Glutamatergic neuron (in vitro differentiated cells): ENCODE results near the gene TXNDC17. TPM values are rescaled to one million over a fixed set of nuclear protein-coding genes. Genes with fewer than 3 reads are reported as not detected.
A peak's percentile ranks its signal among the peaks of the same experiment; 100 is the strongest.
"Not testable (repeated sequence)": the region's sequence is repeated elsewhere in the genome, so short reads cannot be mapped to it uniquely, and the experiment has no call there.

Source experiments
- DNase-seq: peaks from one replicate; pipeline ENCODE4 v3.0.0; 2022
- H3K27ac Mint-ChIP-seq: one replicate; pipeline ENCODE4 v1.8.0; 2020; ENCODE audit warnings: mild to moderate bottlenecking, mixed read lengths, inconsistent platforms; ENCODE audit not compliant: unreplicated experiment
- H3K27me3 Mint-ChIP-seq: one replicate; pipeline ENCODE4 v1.8.0; 2020; ENCODE audit warnings: mild to moderate bottlenecking, moderate library complexity, mixed read lengths, inconsistent platforms; ENCODE audit not compliant: unreplicated experiment
- H3K36me3 Mint-ChIP-seq: one replicate; pipeline ENCODE4 v1.8.0; 2020; ENCODE audit warnings: mild to moderate bottlenecking, mixed read lengths, inconsistent platforms; ENCODE audit not compliant: unreplicated experiment
- H3K4me1 Mint-ChIP-seq: one replicate; pipeline ENCODE4 v1.8.0; 2020; ENCODE audit warnings: mild to moderate bottlenecking, low read depth, mixed read lengths, inconsistent platforms; ENCODE audit not compliant: unreplicated experiment
- H3K4me3 Mint-ChIP-seq: one replicate; pipeline ENCODE4 v1.8.0; 2020; ENCODE audit warnings: mild to moderate bottlenecking, mixed read lengths, inconsistent platforms; ENCODE audit not compliant: unreplicated experiment
- H3K9me3 Mint-ChIP-seq: one replicate; pipeline ENCODE4 v1.8.0; 2020; ENCODE audit warnings: mild to moderate bottlenecking, moderate library complexity, mixed read lengths, inconsistent platforms; ENCODE audit not compliant: unreplicated experiment
- long read RNA-seq: library from polyadenylated mRNA; unstranded; transcript quantifications from one replicate; pipeline ENCODE4 v2.0.0, GENCODE V29; 2020; ENCODE audit not compliant: unreplicated experiment
- total RNA-seq: library from RNA; stranded (reverse); fragmentation: NEBNext Ultra II Directional; extraction: Animal tissue kit (Norgen Biotek cat#: 25700); gene quantifications from one replicate; pipeline ENCODE4 v1.2.1, GENCODE V29; 2021; ENCODE audit not compliant: unreplicated experiment
- TF ChIP-seq, protein P1 (sequence below): fragments of 200-600 bp; sonication (generic); IDR thresholded peaks from one replicate; pipeline ENCODE4 v1.5.0; 2021; ENCODE audit not compliant: partially characterized antibody, unreplicated experiment

TXNDC17 gene
- 89.5 TPM for total RNA-seq
- long read RNA-seq, transcript TXNDC17-201 (4 exons, 2,219 nt), result major isoform, 69 of 81 reads
- long read RNA-seq, transcript TXNDC17-202 (4 exons, 459 nt), result minor isoform, 7 of 81 reads
- long read RNA-seq, partial matches to known transcripts, result 1 of 81 reads
- long read RNA-seq, other reads (novel, unspliced or antisense), result 1 of 81 reads

DNA sequence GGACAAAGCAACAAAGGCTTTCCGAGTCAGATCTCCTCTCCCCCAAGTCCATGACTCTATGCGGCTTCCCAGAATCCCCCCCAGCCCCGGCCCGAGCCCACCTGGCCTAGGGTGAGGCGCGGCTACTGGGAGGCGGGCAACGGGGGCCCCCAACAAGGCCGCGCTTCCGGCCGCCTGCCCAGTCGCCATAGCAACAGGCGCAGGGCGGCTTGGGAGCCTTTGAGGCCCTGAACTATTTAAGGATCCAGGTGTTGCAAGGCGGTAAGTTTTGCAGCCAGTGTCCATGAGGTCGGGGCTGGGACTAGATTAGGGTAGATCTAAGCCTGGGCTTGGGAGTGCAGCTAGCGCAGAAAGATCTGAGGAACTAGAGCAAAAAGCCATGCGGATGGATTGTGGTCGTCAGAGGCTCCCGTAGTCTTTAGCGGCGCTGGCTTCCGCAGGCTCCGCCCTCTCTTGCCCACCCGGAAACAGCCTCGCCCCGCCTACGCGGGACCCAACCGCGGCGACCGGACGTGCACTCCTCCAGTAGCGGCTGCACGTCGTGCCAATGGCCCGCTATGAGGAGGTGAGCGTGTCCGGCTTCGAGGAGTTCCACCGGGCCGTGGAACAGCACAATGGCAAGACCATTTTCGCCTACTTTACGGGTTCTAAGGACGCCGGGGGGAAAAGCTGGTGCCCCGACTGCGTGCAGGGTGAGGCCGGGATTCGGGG, at the start of gene TXNDC17, which contains the start of gene KIAA0753:
TXNDC17 (plus strand) TSS at position 525 of the 711 bp plus-strand sequence; CDS start at position 548, 23 bp downstream.
KIAA0753 (minus strand) TSS at position 176 of the 711 bp plus-strand sequence. CDS start 5,608 bp downstream, outside the sequence.
- TF ChIP-seq, protein P1, sequence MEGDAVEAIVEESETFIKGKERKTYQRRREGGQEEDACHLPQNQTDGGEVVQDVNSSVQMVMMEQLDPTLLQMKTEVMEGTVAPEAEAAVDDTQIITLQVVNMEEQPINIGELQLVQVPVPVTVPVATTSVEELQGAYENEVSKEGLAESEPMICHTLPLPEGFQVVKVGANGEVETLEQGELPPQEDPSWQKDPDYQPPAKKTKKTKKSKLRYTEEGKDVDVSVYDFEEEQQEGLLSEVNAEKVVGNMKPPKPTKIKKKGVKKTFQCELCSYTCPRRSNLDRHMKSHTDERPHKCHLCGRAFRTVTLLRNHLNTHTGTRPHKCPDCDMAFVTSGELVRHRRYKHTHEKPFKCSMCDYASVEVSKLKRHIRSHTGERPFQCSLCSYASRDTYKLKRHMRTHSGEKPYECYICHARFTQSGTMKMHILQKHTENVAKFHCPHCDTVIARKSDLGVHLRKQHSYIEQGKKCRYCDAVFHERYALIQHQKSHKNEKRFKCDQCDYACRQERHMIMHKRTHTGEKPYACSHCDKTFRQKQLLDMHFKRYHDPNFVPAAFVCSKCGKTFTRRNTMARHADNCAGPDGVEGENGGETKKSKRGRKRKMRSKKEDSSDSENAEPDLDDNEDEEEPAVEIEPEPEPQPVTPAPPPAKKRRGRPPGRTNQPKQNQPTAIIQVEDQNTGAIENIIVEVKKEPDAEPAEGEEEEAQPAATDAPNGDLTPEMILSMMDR, result no peak
- peak within 1 kb of the TSS; percentile 97 for H3K4me3 Mint-ChIP-seq
- no peaks in the 10 kb centered on the region for H3K9me3 Mint-ChIP-seq
- H3K4me1 Mint-ChIP-seq, result peaks cover 3% of the 10 kb centered on the region
- peaks cover 10% of the 10 kb centered on the region for H3K27me3 Mint-ChIP-seq
- DNase-seq, result peak; percentile 95
- H3K36me3 Mint-ChIP-seq, result no peaks in the 10 kb centered on the region
- peak within 1 kb of the TSS; percentile 87 for H3K27ac Mint-ChIP-seq

DNA sequence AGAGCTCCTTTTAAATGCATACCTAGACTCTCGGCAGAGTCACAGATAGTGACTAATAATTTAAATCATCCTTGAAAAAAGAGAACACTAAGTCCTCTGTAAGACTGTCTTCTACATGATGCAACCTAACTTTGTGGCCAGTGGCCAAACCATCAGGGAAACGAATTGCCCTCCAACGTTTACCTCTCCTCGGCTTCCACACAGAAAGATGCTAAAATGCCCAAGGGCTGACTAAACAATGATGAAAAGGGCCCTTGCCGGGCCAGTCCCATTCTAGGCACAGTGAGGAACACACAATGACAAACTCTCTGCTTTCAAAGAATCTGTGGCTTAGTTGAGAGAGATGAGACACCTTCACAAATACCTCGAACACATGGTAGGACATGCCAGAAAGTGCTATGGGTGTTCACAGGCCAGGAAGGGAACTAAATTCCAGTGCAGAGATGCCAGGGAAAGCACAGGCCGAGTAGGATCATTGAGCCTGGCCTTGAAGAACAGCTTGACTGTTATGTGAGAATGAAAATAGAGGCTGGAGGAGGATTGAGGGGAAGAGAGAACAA, 49.2 kb upstream of the TXNDC17 start:
- no peak overlapping the region for H3K27ac Mint-ChIP-seq

DNA sequence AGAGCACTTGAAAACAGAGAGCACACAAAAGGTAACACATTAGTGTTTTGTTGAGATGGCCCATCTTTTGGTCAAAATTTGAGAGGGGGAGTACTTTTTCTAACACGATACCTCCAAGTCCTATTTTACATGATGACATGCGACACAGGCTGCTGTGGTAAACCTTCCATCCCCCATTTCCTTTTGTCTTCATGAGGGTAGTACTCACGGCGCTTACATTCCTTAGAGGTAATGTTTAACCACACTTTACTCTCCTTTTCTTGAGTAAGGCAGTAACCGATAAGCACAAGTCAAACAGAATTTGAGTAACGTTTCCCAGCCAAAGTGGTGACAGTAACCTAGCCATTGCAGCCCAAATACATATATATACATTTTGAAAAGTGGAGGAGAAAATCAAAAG, 48.7 kb upstream of the TXNDC17 start:
- no peaks in the 10 kb centered on the region for H3K27me3 Mint-ChIP-seq
- DNase-seq, result no peak
- H3K9me3 Mint-ChIP-seq, result no peaks in the 10 kb centered on the region
- H3K36me3 Mint-ChIP-seq, result no peaks in the 10 kb centered on the region
- H3K27ac Mint-ChIP-seq, result no peak overlapping the region
- TF ChIP-seq, protein P1, result no peak
- H3K4me1 Mint-ChIP-seq, result no peaks in the 10 kb centered on the region
- no peak overlapping the region for H3K4me3 Mint-ChIP-seq

More for the DNA sequence above, 49.2 kb upstream of the TXNDC17 start:
- no peaks in the 10 kb centered on the region for H3K27me3 Mint-ChIP-seq
- TF ChIP-seq, protein P1, result no peak
- no peaks in the 10 kb centered on the region for H3K36me3 Mint-ChIP-seq
- no peaks in the 10 kb centered on the region for H3K9me3 Mint-ChIP-seq
- no peak overlapping the region for H3K4me3 Mint-ChIP-seq
- no peaks in the 10 kb centered on the region for H3K4me1 Mint-ChIP-seq
- no peak for DNase-seq

DNA sequence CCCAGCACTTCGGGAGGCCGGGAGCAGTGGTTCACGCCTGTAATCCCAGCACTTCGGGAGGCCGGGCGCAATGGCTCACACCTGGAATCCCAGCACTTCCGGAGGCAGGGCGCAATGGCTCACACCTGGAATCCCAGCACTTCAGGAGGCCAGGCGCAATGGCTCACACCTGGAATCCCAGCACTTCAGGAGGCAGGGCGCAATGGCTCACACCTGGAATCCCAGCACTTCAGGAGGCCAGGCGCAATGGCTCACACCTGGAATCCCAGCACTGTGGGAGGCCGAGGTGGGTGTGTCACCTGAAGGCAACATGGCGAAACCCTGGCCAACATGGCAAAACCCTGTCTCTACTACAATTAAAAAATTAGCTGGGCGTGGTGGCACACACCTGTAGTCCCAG, 47.5 kb upstream of the TXNDC17 start:
- not testable (repeated sequence) for H3K27ac Mint-ChIP-seq, H3K4me3 Mint-ChIP-seq, H3K36me3 Mint-ChIP-seq, H3K9me3 Mint-ChIP-seq, H3K27me3 Mint-ChIP-seq, H3K4me1 Mint-ChIP-seq, DNase-seq

DNA sequence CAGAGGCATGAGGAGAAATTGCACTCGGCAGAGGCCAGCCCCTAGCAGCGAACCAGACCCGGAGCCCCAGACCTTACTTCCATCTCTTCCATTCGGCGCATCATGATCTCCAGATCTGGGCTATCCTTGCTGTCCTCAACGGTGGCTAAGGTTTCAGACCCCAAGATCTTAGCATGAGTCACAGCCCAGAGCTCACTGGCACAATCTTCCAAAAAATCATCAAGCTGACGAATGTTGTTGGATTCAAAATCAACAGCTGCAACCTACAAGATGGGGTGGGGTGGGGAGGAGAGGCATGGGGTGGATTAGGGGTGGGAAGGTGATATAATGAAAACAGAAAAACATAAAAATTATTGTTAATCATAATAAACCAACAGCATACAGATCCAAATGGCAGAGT, 44.8 kb upstream of the TXNDC17 start:
- TF ChIP-seq, protein P1, result no peak
- Mint-ChIP-seq H3K27ac (no peak overlapping the region), H3K9me3 (no peaks in the 10 kb centered on the region), H3K4me3 (no peak overlapping the region), H3K36me3 (no peaks in the 10 kb centered on the region), H3K4me1 (no peaks in the 10 kb centered on the region), H3K27me3 (no peaks in the 10 kb centered on the region)
- no peak for DNase-seq
